ENCODE data around the gene ACOT13. TPM values are rescaled to one million over a fixed set of nuclear protein-coding genes. Genes with fewer than 3 reads are reported as not detected.

ACOT13 gene
- total and polyA plus RNA-seq, 2 of the 4 experiments (the other 2 are of a cell fraction): 3.6 to 25.7 TPM

DNA sequence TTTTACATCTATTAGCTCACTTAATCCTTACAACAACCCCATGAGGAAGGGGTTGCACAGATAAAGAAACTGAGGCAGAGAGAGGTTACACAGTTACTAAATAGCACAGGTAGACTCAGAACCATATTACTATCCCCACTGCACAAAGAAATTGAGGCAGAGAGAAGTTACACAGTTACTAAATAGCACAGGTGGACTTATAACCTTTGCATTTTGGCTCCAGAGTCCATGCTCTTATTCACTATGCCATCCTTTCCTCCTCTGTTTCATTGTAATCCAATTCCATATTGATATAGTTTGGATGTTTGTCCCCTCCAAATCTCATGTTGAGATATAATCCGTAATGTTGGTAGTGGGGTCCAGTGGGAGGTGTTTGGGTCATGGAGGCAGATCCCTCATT, 3.7 kb upstream of the ACOT13 start:
- H4K8ac ChIP-seq (ENCODE audit: low read depth in 2 of 2, low read length in 2 of 2): no peak overlapping the region
- no peak overlapping the region for H3K4ac ChIP-seq (ENCODE audit: low read depth, low read length)
- H2AK9ac ChIP-seq (replicated peaks; ENCODE audit: low read depth, low read length, poor library complexity): no peak overlapping the region
- H3K9me1 ChIP-seq (ENCODE audit: insufficient read depth, low read length): peaks cover 2% of the 10 kb centered on the region; the same call in 1 of the 2 replicates
- no peak overlapping the region for H2AK5ac ChIP-seq (ENCODE audit: low read depth, low read length)
- intact Hi-C loops (cut with micrococcal nuclease): no loop called here
- CTCF ChIA-PET: no interaction called here
- H2BK15ac ChIP-seq (ENCODE audit: low read depth, low read length): no peak overlapping the region
- H3K18ac ChIP-seq (ENCODE audit: low read depth, low read length): no peak overlapping the region
- no peak overlapping the region for H3K23ac ChIP-seq (ENCODE audit: low read depth, low read length)
- no peak overlapping the region for H4K91ac ChIP-seq (ENCODE audit: insufficient read depth, low read depth, low read length)
- no peak overlapping the region for H3K27ac ChIP-seq (ENCODE audit: insufficient read depth, low read length)
- H3K27me3 ChIP-seq (ENCODE audit: control insufficient read depth, insufficient read depth, low read length): no peaks in the 10 kb centered on the region
- peaks cover 8% of the 10 kb centered on the region for H3K36me3 ChIP-seq (ENCODE audit: control insufficient read depth, insufficient read depth, low read length)
- H3K4me3 ChIP-seq (ENCODE audit: insufficient read depth, low read depth, low read length): no peak overlapping the region
- in situ Hi-C loops (cut with MboI; ENCODE audit: low sequenced_read_pairs): no loop called here
- H2BK120ac ChIP-seq (ENCODE audit: low read depth, low read length): no peak overlapping the region
- dilution Hi-C loops (cut with HindIII; ENCODE audit: low sequenced_read_pairs, unreplicated experiment): no loop called here
- no peaks in the 10 kb centered on the region for H3K9me3 ChIP-seq (ENCODE audit: control insufficient read depth, insufficient read depth, low read length)
- H3K56ac ChIP-seq (ENCODE audit: extremely low read depth, insufficient read depth, low read length): no peak overlapping the region
- H3K9ac ChIP-seq (ENCODE audit: low read depth, low read length): no peak overlapping the region
- no peak overlapping the region for H2BK5ac ChIP-seq (ENCODE audit: low read depth, low read length, poor library complexity, severe bottlenecking)
- DNase-seq (no peak), ATAC-seq (ENCODE audit: low read depth) (no peak)
- POLR2A ChIA-PET (ENCODE audit: unreplicated experiment): no interaction called here
- H3K4me2 ChIP-seq (ENCODE audit: low read depth, low read length): no peak overlapping the region
- H3K79me1 ChIP-seq (ENCODE audit: low read depth in 1 of 2, low read length in 2 of 2): peaks cover 14 to 66% of the 10 kb centered on the region in 2 experiments; a peak in 3 of 4 replicates
- no peaks in the 10 kb centered on the region for H4K20me1 ChIP-seq (ENCODE audit: insufficient read depth, low read length)
- H4K5ac ChIP-seq (ENCODE audit: low read depth, low read length): no peak overlapping the region
- TF ChIP-seq CHD1 (IDR thresholded peaks at IDR 0.05; ENCODE audit: low read depth, low read length) (no peak), CEBPB (IDR thresholded peaks at IDR 0.05; ENCODE audit: low read depth, low read length) (no peak), BHLHE40 (IDR thresholded peaks at IDR 0.05; ENCODE audit: low read depth, low read length) (no peak), POLR2A (IDR thresholded peaks at IDR 0.05; ENCODE audit: low read depth, low read length) (no peak), RAD21 (IDR thresholded peaks at IDR 0.05; ENCODE audit: low read length) (no peak), MAZ (IDR thresholded peaks at IDR 0.05; ENCODE audit: borderline replicate concordance, low read depth, low read length) (no peak), CTCF (conservative IDR thresholded peaks at IDR 0.05; ENCODE audit: low read depth, low read length) (no peak), SMC3 (IDR thresholded peaks at IDR 0.05; ENCODE audit: low read depth, low read length) (no peak), NFE2L2 (IDR thresholded peaks at IDR 0.05; ENCODE audit: low read depth, low read length) (no peak), FOS (IDR thresholded peaks at IDR 0.05; ENCODE audit: low read depth, low read length) (no peak), MAFK (IDR thresholded peaks at IDR 0.05; ENCODE audit: low read depth, low read length) (no peak), ELK1 (IDR thresholded peaks at IDR 0.05; ENCODE audit: borderline replicate concordance, low read depth, low read length) (no peak), RFX5 (IDR thresholded peaks at IDR 0.05; ENCODE audit: low read depth, low read length) (no peak), RCOR1 (IDR thresholded peaks at IDR 0.05; ENCODE audit: insufficient replicate concordance, low read length) (no peak), MXI1 (IDR thresholded peaks at IDR 0.05; ENCODE audit: borderline replicate concordance, low read depth, low read length) (no peak)
- TF ChIP-seq, protein P1, sequence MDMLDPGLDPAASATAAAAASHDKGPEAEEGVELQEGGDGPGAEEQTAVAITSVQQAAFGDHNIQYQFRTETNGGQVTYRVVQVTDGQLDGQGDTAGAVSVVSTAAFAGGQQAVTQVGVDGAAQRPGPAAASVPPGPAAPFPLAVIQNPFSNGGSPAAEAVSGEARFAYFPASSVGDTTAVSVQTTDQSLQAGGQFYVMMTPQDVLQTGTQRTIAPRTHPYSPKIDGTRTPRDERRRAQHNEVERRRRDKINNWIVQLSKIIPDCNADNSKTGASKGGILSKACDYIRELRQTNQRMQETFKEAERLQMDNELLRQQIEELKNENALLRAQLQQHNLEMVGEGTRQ (IDR thresholded peaks at IDR 0.05; ENCODE audit: low read depth, low read length): no peak
- WGBS, 2 experiments (ENCODE audit: extremely low coverage in 2 of 2, insufficient read length in 1 of 2): no CpG with 5 or more reads among the region's 1 CpG
- BruUV-seq (replicated peaks): no TSS peak
- H3K14ac ChIP-seq (replicated peaks; ENCODE audit: low read depth, low read length): no peak overlapping the region
- H2BK20ac ChIP-seq (ENCODE audit: low read depth, low read length): no peak overlapping the region
- H3K4me1 ChIP-seq (ENCODE audit: control insufficient read depth, insufficient read depth, low read length): peaks cover 7% of the 10 kb centered on the region
- H2AFZ ChIP-seq (replicated peaks; ENCODE audit: low read length, poor library complexity): no peak overlapping the region
